ENCODE measurements around the gene POLR2J2.
"Not testable (repeated sequence)": the region's sequence is repeated elsewhere in the genome, so short reads cannot be mapped to it uniquely, and the experiment has no call there.

POLR2J2 gene

DNA sequence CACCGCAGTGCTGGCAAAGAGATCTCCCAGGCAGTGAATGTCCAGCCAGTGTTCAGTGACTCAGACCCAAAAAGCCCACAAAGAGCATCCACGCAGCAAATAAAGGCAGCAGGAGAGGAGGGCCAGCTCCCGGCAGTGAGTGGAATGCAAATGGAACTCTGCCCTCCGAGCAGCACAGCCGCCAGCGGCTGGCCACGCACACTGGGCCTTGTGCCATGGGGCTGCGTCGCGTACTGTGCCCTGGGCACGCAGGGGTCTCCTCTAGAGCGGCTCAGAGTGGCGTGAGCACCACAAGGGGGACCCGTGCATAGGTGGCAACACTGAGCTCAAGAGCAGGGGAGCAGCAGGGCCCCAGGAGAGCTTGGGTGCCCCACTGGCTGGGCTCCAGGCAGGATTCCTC, 3.9 kb downstream of the POLR2J2 start:
- DNase-seq: not testable (repeated sequence)

DNA sequence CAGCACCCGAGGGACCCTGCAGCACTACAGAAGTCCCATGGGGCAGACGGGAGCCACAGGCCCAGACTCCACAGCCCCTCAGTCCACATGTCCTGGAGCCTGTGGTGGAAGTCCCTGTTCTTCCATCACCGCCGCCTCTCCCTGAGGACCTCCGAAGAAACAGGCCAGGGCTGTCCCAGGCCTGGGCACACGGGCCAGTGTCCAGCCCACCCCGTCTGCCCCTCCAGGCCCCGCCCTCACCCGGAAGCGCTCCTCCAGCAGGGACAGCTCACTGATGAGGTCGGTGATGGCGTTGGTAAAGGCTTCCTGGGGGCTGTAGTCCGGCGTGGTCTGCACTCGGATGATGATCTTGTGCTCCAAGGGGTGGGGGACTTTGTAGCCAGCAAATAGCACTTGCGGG, 4.6 kb downstream of the POLR2J2 start:
- DNase-seq: not testable (repeated sequence)

DNA sequence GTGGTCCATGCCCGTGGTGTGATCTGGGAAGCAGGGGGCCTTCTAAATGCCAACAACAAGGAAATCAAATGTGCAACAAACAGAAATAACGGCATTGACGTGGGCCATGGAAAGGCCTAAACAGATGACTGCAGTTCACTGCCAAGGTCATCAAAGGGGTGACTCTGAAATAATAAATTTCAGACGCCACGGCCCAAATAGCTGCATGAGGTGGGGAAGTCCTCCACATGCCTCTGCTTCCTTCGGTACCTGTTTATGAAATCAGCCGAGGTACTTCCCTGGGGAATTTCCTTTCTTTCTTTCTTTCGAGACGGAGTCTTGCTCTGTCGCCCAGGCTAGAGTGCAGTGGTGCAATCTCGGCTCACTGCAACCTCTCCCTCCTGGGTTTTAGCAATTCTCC, 6.7 kb downstream of the POLR2J2 start:
- DNase-seq: not testable (repeated sequence)

- not testable (repeated sequence) for DNase-seq
Measured at GRCh38 chr7:102649924-102650323, 21.5 kb downstream of the POLR2J2 start, which contains the start of gene SPDYE2B. Gene SPDYE2B (plus strand): TSS chr7:102650319. CDS start chr7:102652349, 2,030 bp downstream.

DNA sequence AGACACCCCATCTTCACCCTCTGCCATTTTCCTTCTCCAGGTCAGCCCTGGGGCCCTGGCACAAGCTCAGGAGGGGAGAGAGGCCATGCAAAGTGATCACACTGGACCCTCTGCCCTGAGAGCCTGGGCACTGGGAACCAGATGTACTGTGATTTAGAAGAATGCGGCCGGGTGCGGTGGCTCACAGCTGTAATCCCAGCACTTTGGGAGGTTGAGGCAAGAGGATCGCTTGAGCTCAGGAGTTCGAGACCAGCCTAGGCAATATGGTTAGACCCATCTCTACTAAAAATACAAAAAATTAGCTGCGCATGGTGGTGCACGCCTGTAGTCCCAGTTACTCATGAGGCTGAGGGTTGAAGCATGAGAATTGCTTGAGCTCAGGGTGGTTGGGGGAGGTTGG, 23.6 kb downstream of the POLR2J2 start:
- not testable (repeated sequence) for DNase-seq

- DNase-seq: not testable (repeated sequence)
Measured at GRCh38 chr7:102643404-102643803, 28.1 kb downstream of the POLR2J2 start.

DNA sequence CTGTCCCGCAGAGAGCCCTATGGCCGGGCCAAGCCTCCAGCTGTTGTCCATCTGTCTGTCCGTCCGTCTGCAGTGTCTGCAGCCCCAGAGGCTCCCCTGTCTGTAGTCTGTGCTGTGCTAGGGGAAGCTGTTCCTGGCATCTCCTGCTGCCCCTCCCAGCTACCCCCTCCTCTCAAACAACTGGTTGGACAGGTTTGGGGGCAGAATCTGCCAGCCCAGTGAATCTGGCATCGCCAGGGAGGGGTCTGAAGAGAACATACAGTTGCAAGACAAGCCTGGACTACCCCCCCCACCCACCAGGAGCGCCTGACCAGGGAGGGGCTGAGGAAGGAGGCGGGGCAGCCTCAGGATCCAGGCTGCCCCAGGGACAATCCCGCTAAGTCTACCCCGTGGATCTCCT, 28.8 kb downstream of the POLR2J2 start, which contains the start of gene UPK3BL1:
Gene UPK3BL1 (minus strand): TSS at position 101 of the 400 bp plus-strand sequence. CDS start 50 bp downstream, at position 51.
- DNase-seq: not testable (repeated sequence)

DNA sequence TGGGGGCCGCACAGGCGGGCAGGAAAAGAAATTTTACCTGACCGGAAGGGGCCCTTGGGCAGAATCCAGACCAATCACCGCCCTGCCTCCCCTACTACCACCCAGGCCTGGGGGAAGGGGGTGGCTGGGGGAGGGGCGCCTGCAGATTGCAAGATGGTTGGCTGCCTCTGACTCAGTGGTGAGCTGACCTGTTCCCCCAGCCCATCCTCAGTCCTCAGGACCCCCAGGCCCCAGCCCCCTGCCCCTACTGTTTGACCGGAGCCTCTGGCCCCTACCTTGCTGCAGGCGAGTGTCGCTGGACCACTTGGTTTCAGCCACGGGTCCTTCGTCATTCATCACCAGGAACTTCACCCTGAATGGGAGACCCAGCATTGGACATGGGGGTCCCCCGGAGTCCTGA, 32.6 kb downstream of the POLR2J2 start:
- DNase-seq: not testable (repeated sequence)

GRCh38 chr7:102636956-102637355, 34.5 kb downstream of the POLR2J2 start:
- DNase-seq: not testable (repeated sequence)

- DNase-seq: not testable (repeated sequence)
Measured at GRCh38 chr7:102635354-102635753, 36.1 kb downstream of the POLR2J2 start.

DNA sequence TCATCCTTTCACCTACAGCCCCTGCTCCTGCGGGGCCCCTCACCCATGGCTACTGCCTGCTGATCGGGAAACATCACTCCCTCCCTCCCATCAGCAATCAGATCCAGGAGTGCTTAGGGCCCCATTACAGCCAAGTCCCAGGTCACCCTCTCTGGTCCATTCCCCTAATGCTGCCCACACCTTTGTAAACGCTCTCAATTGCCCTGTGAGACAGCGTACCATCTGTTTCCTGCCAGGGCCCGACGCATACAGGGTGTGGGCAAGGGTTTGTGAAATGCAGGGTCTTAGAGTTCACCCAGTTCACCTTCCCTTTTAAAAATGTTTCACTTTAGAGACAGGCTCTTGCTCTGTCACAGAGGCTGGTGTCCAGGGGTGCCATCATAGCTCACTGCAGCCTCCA, 37.2 kb downstream of the POLR2J2 start:
- DNase-seq: not testable (repeated sequence)

DNA sequence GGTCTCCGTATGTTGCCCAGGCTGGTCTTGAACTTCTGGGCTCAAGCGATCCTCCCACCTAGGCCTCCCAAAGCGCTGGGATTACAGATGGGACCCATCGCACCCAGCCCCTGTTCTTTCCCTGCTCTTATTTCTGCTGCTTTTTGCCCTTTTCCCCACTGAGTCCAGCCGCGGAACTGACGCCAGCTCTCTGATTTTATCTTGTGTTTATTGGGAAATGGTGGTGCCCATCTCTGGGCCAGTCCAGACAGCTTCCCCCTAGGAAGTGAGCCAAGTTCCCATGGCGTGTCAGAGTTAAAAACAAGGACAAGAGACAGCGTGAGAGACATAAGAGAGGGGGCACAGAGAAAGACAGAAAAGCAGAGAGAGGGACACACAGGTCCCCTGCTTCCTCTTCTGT, 40.8 kb downstream of the POLR2J2 start:
- not testable (repeated sequence) for DNase-seq

- not testable (repeated sequence) for DNase-seq
Measured at GRCh38 chr7:102627271-102627904, 44.1 kb downstream of the POLR2J2 start.

DNA sequence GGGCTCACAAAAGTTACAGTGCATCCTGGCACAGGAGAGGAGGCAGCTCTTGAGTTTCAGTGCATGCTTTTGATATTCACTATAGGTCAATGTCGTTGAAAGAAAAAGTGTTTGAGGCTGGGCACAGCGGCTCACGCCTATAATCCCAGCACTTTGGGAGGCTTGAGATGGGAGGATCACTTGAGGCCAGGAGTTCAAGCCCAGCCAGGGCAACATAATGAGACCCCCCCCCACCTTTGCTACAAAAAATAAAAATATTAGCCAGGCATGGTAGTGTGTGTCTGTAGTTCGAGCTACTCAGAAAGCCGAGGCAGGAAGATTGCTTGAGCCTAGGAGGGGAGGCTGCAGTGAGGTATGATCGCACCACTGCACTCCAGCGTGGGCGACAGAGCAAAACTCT, 53.3 kb downstream of the POLR2J2 start:
- DNase-seq: not testable (repeated sequence)

DNA sequence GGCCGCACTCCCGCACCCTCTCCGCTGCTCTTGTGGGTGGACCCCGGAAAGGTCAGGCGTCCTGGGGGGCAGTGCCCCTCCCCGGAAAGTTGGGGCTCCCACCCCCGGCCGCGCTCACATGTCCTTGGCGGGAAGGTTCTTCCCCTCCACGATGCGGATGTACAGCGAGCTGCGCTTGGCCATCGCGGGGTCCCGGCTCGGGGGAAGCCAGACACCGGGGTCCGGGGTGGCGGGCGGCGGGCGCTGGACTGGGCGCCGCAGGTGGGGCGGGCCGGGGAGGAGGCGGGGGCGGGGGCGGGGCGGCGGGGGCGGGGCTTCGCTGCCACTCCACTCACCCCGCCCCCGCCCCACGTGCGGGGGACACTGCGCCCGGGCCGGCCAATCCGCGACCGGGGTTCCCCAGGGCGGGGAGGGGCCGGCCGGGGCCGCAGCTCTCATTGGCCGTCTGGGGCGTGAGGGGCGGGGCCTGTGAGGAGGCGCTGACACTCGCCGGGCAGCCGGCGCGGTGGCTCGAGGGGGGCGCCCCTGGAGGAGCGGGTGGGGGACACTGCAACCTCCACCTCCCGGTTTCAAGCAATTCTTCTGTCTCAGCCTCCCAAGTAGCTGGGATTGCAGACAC, 54.8 kb downstream of the POLR2J2 start, which contains the start of gene RASA4:
Gene RASA4 (minus strand): TSS at position 250 of the 619 bp plus-strand sequence. CDS start 67 bp downstream, at position 183.
- peak; percentile 36 for DNase-seq

All from T-helper 9 cell (primary cell).